Stimulated activated memory B cell treated with anti-CD40 and anti-IgM and Interleukin-4, amounts not matched to agents 10 μg/mL and 1 μg/mL and 100 μg/mL, for 72 hours (primary cell): ENCODE measurements around the gene CD27.
"Not testable (repeated sequence)": the region's sequence is repeated elsewhere in the genome, so short reads cannot be mapped to it uniquely, and the experiment has no call there.

Experiments
- ATAC-seq: fragments of 150-1000 bp; cut with Tn5 transposase; 2 replicates; pipeline ENCODE4 v1.10.0; 2021
- H3K27ac Mint-ChIP-seq: one replicate; pipeline ENCODE4 v1.8.0; 2022; ENCODE audit warnings: mild to moderate bottlenecking, mixed read lengths
- H3K27me3 Mint-ChIP-seq: one replicate; pipeline ENCODE4 v1.8.0; 2022; ENCODE audit warnings: mixed read lengths
- H3K36me3 Mint-ChIP-seq: one replicate; pipeline ENCODE4 v1.8.0; 2022; ENCODE audit warnings: mixed read lengths
- H3K4me1 Mint-ChIP-seq: one replicate; pipeline ENCODE4 v1.8.0; 2022; ENCODE audit warnings: mixed read lengths
- H3K4me3 Mint-ChIP-seq: one replicate; pipeline ENCODE4 v1.8.0; 2022; ENCODE audit warnings: mild to moderate bottlenecking, moderate library complexity, mixed read lengths
- H3K9me3 Mint-ChIP-seq: one replicate; pipeline ENCODE4 v1.8.0; 2022; ENCODE audit warnings: mixed read lengths

Gene CD27

DNA sequence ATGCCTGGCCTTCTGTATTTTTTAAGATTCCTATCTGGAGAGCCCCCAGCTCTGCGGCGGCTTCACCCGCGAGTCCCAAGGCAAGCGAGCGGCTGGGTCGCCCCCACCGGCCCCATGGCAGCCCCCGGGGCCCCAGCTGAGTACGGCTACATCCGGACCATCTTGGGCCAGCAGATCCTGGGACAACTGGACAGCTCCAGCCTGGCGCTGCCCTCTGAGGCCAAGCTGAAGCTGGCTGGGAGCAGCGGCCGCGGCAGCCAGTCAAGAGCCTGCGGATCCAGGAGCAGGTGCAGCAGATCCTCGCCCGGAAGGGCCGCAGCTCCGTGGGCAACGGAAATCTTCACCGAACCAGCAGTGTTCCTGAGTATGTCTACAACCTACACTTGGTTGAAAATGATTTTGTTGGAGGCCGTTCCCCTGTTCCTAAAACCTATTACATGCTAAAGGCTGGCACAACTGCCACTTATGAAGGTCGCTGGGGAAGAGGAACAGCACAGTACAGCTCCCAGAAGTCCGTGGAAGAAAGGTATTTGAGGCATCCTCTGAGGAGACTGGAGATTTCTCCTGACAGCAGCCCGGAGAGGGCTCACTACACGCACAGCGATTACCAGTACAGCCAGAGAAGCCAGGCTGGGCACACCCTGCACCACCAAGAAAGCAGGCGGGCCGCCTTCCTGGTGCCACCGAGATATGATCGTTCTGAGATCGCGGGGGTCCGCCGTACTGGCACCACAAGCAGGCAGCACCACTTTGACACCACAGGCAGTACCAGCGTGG is 33.0 kb downstream of the CD27 start:
- H3K27ac Mint-ChIP-seq, H3K27me3 Mint-ChIP-seq, H3K4me1 Mint-ChIP-seq, H3K4me3 Mint-ChIP-seq, H3K36me3 Mint-ChIP-seq, ATAC-seq, H3K9me3 Mint-ChIP-seq: not testable (repeated sequence)

DNA sequence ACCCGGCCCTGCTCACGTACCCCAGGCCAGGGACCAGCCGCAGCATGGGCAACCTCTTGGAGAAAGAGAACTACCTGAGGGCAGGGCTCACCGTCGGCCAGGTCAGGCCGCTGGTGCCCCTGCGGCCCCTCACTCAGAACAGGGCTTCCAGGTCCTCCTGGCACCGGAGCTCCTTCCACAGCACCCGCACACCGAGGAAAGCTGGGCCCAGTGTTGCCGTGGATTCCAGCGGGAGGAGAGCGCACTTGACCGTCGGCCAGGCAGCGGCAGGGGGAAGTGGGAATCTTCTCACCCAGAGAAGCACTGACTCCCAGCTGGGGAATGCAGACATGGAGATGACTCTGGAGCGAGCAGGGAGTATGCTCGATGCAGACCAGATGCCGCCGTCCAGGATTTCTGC is 33.7 kb downstream of the CD27 start:
- Mint-ChIP-seq H3K36me3 (no peaks in the 10 kb centered on the region), H3K27ac (no peak overlapping the region), H3K4me3 (no peak overlapping the region), H3K9me3 (no peaks in the 10 kb centered on the region), H3K4me1 (no peaks in the 10 kb centered on the region), H3K27me3 (no peaks in the 10 kb centered on the region)
- ATAC-seq: no peak

DNA sequence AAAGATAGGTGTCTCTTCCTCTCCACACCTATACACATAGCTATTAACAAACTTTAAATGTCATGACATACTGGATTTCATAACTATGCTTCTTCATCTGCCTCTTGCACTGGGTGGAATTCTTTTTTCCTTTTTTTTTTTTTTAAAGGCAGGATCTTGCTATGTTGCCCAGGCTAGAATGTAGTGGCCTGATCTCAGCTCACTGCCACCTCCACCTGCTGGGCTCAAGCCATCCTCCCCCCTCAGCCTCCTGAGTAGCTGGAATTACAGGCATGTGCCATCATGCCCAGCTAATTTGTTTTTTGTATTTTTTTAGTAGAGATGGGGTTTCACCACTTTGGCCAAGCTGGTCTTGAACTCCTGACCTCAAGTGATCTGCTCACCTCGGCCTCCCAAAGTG is 43.5 kb downstream of the CD27 start:
- ATAC-seq: no peak
- Mint-ChIP-seq H3K27me3 (no peaks in the 10 kb centered on the region), H3K36me3 (peaks cover 18% of the 10 kb centered on the region), H3K27ac (no peak overlapping the region), H3K4me1 (peaks cover 6% of the 10 kb centered on the region), H3K9me3 (no peaks in the 10 kb centered on the region), H3K4me3 (no peak overlapping the region)

DNA sequence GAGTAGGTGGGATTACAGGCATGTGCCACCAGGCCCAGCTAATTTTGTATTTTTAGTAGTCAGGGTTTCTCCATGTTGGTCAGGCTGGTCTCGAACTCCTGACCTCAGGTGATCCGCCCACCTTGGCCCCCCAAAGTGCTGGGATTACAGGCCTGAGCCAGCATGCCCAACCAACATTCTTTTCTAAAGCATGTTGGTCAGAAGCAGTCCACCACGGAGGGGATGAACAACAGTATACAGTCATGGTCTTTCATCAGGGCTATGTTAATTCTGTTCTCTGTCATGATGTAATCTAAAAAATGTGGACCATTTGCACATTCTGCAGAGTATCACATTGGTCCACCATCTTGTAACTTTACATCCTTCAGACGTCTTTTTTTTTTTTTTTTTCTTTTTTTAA is 44.7 kb downstream of the CD27 start:
- no peak overlapping the region for H3K27ac Mint-ChIP-seq

DNA sequence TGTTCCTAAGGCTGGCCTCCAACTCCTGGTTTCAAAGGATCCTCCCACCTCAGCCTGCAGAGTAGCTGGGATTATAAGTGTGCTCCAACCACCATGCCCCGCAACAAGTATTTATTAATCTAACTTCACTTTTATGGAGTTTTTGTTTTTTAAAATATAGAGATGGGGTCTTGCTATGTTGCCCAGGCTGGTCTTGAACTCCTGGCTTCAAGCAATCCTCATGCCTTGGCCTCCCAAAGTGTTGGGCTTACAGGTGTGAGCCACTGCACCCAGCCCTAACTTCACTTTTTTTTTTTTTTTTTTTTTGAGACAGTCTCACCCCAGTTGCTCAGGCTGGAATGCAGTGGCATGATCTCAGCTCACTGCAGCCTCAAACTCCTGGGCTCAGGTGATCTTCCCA is 45.9 kb downstream of the CD27 start:
- H3K9me3 Mint-ChIP-seq, ATAC-seq, H3K27me3 Mint-ChIP-seq, H3K4me3 Mint-ChIP-seq, H3K27ac Mint-ChIP-seq: not testable (repeated sequence)
- Mint-ChIP-seq H3K36me3 (peaks cover 18% of the 10 kb centered on the region), H3K4me1 (peaks cover 21% of the 10 kb centered on the region)

More for the DNA sequence above, 44.7 kb downstream of the CD27 start:
- peaks cover 18% of the 10 kb centered on the region for H3K36me3 Mint-ChIP-seq
- no peak overlapping the region for H3K4me3 Mint-ChIP-seq
- ATAC-seq: no peak
- peaks cover 9% of the 10 kb centered on the region for H3K4me1 Mint-ChIP-seq
- no peaks in the 10 kb centered on the region for H3K27me3 Mint-ChIP-seq
- no peaks in the 10 kb centered on the region for H3K9me3 Mint-ChIP-seq

DNA sequence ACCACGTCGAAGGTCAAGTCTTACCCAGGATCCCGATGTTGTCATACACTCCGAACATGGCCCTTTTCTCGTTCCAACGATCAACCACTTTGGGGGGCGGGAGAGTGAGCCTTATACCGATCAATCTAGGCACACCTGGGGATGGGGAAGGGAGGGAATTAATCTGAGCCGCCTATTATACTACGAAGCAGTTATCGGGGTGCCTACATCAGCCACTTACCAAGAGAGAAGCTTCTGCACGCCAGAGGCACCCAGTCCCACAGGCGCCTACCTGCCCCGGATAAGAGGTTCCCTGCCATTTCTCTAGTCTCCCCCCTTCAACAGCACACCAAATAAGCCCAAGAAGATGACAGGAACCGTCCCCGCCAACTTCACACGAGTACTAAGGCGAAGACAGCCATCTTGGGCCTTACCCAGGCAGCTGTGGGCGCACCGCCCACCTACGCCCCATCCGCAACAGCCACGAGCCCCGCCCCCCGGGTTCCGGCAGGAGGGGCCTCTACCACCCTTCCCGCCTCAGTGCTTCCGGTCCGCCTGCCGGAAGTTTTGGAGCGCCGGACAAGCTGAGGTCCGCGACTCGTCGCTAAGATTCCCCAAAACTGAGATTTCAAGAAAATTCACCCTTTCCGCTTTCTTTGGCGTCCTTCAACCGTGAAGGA is 48.2 kb downstream of the CD27 start, which contains the start of gene MRPL51:
MRPL51 (minus strand) TSS at position 425 of the 659 bp plus-strand sequence; CDS start at position 299, 126 bp downstream.
- no peaks in the 10 kb centered on the region for H3K27me3 Mint-ChIP-seq
- ATAC-seq: peak; percentile 94
- H3K4me3 Mint-ChIP-seq: peak within 1 kb of the TSS; percentile 94
- no peaks in the 10 kb centered on the region for H3K9me3 Mint-ChIP-seq
- H3K36me3 Mint-ChIP-seq: peaks cover 24% of the 10 kb centered on the region
- H3K27ac Mint-ChIP-seq: peak within 1 kb of the TSS; percentile 99
- peaks cover 21% of the 10 kb centered on the region for H3K4me1 Mint-ChIP-seq

DNA sequence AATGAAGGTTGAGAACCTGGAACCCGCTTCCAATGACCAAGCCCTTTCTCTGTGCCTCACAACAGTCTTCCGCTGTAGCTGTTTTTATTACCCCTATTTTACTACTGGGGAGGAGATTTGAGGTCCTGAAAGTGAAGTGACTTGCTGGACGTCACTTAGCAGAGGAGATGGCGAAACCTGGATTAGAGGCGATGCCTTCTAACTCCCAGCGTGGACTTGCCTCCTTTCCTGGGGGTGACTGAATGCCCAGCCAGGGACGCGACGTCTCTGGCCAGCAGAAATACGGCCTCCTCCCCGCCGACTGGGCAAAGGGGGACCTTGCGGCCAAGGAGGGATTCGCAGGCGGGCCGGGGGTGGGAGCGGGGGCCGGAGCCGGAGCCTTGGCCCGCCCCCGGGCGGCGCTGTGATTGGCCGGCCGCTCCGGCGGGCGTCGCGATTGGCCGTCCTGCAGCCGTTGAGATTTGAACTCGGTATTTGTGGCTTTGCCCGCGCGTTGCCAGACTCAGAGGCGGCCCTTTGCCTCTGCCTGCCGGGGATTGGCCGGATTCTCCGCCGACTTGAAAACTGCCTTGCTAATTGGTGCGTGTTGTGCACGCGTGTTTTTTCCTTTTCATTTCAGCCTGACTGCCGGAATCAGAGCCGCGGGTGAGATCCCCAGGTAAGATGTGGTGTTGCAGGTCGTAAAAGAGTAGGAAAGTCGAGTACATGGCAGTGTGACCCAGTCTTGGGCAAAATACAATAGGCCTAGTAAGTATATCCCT is 48.9 kb downstream of the CD27 start, which contains the start of gene NCAPD2:
NCAPD2 (plus strand) TSS at position 606 of the 761 bp plus-strand sequence. CDS start 997 bp downstream, outside the sequence.
- Mint-ChIP-seq H3K9me3 (no peaks in the 10 kb centered on the region), H3K4me3 (peak within 1 kb of the TSS; percentile 94), H3K4me1 (peaks cover 21% of the 10 kb centered on the region), H3K27me3 (no peaks in the 10 kb centered on the region), H3K27ac (peak within 1 kb of the TSS; percentile 99), H3K36me3 (peaks cover 24% of the 10 kb centered on the region)
- peak; percentile 97 for ATAC-seq

DNA sequence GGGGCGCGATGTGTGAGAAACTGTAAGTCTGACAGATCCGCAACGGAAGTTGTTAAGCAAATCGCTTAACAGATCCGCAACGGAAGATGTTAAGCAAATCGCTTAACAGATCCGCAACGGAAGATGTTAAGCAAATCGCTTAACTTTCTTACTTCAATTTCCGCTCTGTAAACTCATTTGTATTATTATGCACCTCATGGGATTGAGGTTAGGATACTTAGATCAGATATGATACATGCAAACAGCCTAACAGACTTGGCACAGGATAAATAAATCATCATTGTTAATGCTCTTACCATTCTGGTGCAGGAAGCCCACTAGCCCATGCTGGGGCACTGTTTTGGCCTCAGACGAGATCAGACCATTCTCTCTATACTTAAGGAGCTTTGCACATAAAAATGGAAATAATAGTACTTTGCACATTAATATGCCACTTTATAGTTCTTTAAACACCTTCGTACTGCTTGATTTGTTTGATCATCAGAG is 49.5 kb downstream of the CD27 start:
- Mint-ChIP-seq H3K4me3 (peak overlapping the region; percentile 94), H3K27me3 (no peaks in the 10 kb centered on the region), H3K9me3 (no peaks in the 10 kb centered on the region), H3K27ac (peak overlapping the region; percentile 99), H3K4me1 (peaks cover 21% of the 10 kb centered on the region), H3K36me3 (peaks cover 29% of the 10 kb centered on the region)
- no peak for ATAC-seq

DNA sequence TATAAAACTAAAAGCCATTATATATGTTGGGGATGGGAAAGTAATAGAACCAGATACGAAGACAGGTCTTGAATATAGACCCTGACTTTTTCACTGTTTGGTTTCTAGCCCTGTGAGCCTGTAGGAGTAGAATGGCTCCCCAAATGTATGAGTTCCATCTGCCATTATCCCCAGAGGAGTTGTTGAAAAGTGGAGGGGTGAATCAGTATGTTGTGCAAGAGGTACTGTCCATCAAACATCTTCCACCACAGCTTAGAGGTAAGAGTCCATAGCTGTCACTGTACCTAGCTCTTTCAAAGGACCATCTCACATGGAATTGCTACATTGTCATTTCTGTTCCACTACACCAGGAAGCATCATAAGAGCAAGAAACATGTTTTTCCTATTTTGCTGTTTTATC is 50.2 kb downstream of the CD27 start:
- H3K4me1 Mint-ChIP-seq: peaks cover 21% of the 10 kb centered on the region
- H3K27ac Mint-ChIP-seq: peak overlapping the region; percentile 99
- peaks cover 29% of the 10 kb centered on the region for H3K36me3 Mint-ChIP-seq
- ATAC-seq: no peak
- no peaks in the 10 kb centered on the region for H3K27me3 Mint-ChIP-seq
- H3K9me3 Mint-ChIP-seq: no peaks in the 10 kb centered on the region
- H3K4me3 Mint-ChIP-seq: peak overlapping the region; percentile 94

DNA sequence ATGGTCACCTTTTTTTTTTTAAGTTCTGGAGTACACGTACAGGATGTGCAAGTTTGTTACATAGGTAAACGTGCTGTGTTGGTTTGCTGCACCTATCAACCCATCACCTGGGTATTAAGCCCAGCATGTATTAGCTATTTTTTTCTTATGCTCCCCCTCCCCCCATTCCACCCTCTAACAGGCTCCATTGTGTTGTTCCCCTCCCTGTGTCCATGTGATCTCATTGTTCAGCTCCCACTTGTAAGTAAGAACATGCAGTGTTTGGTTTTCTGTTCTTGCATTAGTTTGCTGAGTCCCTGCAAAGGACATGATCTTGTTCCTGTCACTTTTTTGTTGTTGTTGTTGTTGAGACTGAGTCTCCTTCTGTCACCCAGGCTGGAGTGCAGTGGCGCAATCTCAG is 52.5 kb downstream of the CD27 start:
- ATAC-seq: not testable (repeated sequence)

DNA sequence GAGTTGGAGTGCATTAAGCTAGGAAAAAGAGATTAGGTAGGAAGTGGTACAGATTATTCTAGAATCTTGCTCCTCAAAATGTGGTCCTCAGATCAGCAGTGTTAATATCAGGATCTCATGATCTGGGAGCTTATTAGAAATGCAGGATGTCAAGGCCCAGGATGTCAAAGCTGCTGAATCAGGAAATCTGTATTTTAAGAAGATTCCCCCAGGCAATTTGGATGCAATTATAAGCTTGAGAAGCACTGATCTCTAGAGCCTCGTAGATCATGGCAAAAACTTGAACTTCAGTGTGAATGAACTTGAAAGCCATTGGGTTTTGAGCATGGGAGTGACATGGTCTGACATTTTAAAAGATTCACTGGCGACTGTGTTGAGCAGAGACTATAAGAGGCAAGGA is 55.7 kb downstream of the CD27 start:
- Mint-ChIP-seq H3K27ac (no peak overlapping the region), H3K9me3 (no peaks in the 10 kb centered on the region), H3K4me1 (peaks cover 2% of the 10 kb centered on the region), H3K36me3 (peaks cover 11% of the 10 kb centered on the region), H3K27me3 (no peaks in the 10 kb centered on the region), H3K4me3 (no peak overlapping the region)
- no peak for ATAC-seq

More for the DNA sequence above, 52.5 kb downstream of the CD27 start:
- H3K4me3 Mint-ChIP-seq, H3K27me3 Mint-ChIP-seq, H3K9me3 Mint-ChIP-seq, H3K27ac Mint-ChIP-seq: not testable (repeated sequence)
- Mint-ChIP-seq H3K4me1 (peaks cover 17% of the 10 kb centered on the region), H3K36me3 (peaks cover 12% of the 10 kb centered on the region)
